GM21381 (cell line): ENCODE results near the gene EFCAB11.
"Not testable (repeated sequence)": the region's sequence is repeated elsewhere in the genome, so short reads cannot be mapped to it uniquely, and the experiment has no call there.

Experiments
- ATAC-seq: cut with Tn5 transposase; IDR thresholded peaks from one replicate; pipeline ENCODE4 v1.9.1; 2021; ENCODE audit warnings: mild to moderate bottlenecking, moderate library complexity; ENCODE audit not compliant: unreplicated experiment

EFCAB11 gene

DNA sequence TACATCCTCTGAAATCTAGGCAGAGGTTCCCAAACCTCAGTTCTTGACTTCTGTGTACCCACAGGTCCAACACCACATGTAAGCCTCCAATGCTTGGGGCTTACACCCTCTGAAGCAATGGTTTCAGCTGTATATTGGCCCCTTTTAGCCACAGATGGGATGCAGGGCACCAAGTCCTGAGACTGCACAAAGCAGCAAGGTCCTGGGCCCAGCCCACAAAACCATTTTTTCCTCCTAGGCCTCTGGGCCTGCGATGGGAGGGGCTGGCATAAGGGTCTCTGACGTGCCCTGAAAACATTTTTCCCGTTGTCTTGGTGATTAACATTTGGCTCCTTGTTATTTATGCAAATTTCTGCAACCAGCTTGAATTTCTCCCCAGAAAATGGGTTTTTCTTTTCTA is 80.4 kb downstream of the EFCAB11 start:
- ATAC-seq: not testable (repeated sequence)

DNA sequence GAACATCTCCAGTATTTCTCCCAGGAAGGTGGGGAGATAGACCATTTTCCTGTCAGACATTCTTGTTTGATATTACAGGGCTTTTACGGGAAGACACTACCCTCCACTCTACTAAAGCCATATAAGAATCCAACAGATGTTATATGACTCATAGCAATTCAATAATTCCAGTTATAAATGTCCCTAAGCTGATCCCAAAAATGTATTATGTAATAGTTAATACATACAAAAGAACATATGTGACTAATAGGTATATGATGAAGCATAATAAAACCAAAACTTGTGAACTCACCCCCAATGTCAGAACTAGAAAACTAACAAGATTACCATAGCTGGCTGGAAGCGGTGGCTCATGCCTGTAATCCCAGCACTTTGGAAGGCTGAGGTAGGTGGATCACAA is 84.2 kb downstream of the EFCAB11 start:
- ATAC-seq: no peak

DNA sequence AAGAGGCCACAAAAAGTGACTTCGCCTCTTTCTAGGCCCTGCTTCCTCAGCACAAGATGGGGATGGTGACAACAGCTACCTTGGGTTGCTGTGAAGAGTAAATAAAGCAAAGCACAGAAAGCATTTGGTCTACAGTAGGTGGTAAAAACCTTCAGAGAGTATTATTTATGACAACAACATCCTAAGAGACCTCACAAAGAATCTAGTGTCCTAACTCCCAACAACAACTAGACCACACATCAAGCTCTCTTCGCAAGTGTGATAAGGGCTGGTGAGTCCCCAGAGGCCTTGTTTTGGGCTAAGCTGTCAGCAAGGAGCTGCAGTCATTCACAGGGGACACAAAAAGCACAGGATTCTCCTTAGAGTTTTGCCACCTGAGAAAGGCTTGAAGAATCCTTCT is 84.9 kb downstream of the EFCAB11 start:
- no peak for ATAC-seq

DNA sequence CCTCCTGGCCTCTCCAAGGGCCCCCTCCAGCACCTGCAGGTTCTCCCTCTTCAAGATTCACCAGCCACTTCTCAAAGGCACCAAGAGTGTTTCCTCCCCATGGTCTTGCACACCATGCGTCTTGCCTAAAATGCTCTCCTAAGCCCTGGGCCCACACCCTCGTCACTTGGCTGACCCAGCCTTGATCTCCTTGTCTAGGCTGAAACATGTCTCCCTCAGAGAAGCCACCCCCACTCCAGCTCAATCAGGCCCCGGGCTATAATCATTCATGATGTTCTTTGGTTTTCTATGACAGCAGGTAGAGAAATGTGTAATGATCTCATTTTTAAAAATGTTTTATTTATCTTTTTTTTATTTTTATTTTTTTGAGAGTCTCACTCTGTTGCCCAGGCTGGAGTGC is 88.1 kb downstream of the EFCAB11 start:
- ATAC-seq: no peak

DNA sequence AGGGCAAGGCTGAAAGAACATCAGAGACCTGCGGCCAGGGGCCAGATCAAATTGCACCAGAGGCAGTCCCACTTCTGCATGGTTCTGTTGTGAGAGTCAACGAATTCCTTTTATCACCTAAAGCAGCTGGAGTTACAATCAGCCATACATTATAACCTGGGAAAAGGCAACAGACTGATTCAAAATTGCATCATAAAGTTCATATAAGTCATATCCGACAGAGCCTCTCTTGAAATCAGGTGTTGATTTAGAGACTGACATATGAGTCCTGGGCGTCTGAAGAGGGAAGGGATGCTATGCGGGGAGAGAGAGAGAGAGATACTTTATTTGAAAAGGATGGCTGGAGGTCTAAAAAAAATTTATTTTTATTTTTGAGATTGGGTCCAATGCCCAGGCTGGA is 89.4 kb downstream of the EFCAB11 start:
- no peak for ATAC-seq

DNA sequence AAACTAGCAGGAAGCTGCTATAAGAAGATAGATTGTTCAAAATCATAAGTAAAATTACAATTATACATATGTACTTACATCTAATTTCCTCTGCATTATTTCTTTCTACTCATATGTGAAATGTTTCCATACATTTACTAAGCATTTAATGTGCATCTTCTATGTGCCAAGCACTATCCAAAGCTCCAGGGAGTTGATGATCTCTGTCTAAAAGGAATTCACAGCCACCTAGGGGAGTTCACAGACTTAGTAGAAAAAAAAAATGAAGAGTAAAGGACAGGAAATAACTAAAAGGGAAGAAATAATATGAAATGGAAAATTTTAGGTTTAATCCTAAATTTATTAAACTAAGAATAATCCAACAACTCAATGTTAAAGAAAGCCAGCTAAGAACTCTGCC is 91.7 kb downstream of the EFCAB11 start:
- no peak for ATAC-seq

DNA sequence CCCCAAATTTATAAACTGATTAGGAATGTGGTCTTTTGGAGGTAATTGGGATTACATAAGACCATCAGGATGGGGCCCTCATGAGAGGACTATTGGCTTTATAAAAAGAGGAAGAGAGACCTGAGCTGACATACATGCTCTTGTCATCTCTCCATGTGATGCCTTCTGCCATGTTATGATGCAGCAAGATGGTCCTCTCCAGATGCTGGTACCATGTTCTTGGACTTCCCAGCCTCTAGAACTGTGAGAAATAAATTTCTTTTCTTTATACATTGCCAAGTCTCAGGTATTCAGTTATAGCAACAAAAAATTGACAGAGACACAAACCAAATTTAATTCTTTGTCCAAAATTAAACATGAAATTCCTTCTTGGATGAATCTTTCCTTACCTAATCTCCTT is 92.9 kb downstream of the EFCAB11 start:
- no peak for ATAC-seq

DNA sequence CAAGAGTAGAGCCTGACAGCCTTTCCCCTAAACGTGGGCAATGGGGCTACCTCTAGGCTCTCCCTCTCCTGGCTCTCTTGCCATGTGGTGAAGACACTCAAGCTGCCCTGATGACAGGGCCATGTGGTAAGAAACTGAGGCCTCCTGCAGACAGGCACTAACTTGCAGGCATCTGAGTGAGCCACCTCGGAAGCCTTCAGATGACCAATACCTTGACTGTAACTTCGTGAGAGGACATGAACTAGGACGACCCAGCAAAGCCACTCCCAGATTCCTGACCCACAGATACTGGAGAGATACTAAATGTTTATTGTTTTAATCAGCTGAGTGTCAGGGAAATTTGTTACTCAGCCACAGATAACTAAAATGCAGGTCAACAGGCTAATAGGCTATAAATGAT is 96.4 kb downstream of the EFCAB11 start:
- ATAC-seq: no peak

DNA sequence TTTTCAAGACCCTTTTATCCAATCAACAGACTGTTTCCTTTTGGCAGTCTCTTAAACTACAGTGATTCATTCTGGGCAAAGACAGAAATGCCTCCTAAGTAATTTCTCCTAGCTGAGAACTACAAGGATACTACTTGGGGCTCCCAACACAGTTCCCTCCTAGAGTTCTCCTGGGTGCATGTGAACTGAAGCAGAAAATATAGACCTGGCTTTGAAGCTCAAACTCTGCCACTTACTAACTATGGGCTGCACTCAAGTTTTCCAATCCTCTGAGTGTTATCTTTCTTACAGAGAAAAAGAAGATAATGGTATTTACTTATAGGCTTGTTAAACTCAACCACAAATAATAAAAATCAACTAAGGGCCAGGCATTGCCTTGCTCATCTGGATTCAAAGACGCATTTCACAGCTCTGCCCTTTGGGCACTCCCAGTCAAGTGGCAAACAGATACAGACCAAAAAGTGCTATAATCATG is 97.6 kb downstream of the EFCAB11 start:
- ATAC-seq: no peak

DNA sequence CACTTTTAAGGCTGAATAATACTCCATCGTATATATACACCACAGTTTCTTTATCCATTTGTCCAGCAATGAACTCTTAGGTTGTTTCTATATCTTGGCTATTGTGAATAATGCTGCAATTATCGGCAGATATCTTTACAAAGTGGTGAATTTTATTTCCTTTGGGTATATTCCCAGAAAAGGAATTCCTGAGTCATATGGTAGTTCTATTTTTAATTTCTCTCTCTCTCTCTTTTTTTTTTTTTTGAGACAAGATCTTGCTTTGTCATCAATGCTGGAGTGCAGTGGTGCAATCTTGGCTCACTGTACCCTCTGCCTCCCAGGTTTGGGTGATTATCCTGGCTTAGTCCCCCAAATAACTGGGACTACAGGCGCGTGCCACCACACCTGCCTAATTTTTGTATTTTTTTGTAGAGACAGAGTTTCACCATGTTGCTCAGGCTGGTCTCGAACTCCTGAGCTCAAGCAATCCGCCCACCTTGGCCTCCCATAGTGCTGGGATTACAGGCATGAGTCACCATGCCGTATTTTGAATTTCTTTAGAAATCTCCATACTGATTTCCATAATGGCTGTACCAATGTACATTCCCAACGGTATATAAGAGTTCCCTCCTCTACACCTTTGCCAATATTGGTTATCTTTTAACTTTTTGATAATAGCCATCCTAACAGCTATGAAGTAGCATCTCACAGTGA is 98.4 kb downstream of the EFCAB11 start:
- no peak for ATAC-seq

DNA sequence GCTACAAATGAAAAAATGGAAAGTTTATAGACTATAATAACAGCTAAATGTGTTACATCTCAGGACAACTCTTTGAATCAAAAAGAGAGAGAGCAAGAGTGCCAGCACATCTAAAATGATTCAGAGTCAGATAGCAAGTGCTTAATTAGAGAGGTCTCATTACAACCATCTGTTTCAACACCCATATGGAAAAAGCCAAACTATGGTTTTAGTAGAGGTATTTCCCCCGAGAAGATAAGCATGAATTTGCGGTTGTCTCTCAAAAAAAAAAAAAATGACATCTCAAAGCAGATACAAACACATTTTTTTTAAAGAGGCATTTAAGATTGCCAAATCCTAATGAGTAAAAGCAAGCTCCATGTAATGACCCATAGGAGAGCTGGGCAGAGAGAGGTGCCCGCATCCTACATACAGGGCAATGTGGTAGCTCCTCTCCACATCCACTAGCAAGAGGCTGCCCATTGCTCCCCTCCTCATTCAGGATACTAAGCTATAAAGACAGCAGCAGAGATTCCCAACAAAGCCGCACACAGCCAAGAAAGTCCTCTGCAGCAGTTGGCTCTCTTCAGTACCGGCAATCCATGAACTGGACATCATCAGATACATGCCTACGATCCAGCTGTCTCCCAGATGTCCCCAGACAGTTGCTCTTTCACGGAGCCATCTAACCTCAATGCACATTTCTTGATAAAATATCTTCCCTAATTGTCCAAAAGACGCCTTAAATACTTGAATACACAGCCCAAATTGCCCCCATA is 100.4 kb downstream of the EFCAB11 start:
- ATAC-seq: no peak

DNA sequence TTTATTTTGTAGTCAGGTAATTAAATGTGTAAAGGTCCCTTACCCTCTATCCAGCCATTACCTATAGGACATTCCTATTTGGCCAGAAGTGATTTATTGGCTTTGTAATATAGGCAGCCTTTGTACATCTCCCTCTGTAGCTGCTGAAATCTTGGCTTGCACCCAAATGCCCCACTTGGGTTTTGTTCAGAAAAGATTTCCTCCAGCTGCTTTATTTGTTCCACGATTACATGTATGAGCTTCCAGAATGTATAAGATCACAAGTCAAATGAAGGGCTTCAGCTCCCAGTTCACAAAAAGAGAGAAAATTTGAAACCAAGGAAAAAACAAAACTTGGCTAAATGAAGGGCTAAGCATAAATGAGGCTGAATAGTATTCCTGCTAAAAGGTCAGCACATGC is 103.4 kb downstream of the EFCAB11 start:
- ATAC-seq: no peak

DNA sequence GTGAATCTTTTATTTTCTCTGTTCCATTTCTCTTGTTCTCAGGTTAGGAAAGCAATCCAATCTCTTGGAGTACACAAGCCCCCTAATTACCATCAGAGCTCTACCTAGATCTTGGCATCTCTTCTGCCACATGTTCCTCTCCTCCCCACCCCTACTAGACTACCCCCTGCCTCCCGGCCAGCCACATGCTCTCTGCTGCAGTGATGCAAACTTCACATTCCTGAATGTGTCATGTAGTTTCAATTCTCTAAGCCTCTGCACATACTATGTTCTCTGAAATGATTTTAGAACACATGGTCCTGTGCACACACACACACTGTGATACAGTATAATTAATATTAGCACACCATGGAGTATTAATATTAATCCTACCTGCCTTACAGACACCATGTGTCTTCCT is 104.6 kb downstream of the EFCAB11 start:
- ATAC-seq: no peak

DNA sequence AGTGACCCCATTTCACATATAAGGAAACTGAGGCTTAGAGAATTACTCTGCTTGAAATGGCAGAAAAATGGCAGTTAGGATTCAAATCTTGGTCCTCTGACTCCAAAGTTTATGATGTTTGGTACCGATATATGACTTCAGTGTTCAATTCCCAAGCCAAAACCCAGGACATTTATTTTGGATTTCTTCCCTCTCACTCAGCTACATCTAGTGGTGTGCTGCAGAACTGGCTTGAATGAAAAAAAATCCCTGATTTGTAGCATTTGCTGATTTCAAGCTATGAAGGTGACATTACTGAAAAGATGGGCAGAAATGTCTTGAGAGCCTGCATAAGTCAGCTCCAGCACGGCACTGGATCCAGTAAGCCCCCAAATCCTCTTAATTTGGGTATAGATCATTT is 106.4 kb downstream of the EFCAB11 start:
- ATAC-seq: no peak

DNA sequence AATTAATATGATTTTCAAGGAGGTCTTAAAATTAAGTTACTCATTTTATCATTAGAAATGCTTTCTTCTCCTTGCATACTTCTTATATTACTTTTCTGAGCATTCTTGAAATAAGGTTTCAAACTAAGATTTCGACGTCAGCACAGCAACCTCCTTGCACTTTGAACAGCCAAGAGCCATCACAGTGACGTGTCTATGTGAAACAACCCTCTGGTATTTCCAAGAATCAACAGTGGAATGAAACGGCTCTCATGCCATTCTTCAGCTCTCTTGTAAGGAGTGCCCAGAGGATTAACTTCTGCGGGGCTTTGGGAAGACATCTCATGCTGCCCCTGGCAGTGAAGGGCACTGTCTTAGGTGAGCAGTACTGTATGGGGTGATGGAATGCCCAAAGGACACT is 109.2 kb downstream of the EFCAB11 start:
- no peak for ATAC-seq

DNA sequence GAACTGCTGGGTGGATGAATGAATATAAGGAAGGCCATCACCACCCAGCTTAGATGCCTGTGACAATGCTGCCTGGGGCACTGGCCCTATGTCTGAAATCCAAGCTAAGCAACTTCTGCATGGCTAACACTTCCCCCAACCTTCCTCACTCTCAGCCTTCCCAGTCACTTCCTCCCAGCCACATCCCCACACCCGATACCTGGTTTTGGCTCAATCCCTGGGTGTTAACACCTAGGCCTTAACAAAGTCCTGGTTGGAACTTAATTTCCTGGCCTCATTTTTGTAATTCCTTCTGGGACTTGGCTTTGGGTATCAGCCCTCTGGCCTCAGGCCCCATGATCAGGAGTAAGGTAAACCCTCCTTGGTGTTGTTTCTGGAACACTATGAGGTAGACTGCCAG is 110.0 kb downstream of the EFCAB11 start:
- ATAC-seq: no peak

DNA sequence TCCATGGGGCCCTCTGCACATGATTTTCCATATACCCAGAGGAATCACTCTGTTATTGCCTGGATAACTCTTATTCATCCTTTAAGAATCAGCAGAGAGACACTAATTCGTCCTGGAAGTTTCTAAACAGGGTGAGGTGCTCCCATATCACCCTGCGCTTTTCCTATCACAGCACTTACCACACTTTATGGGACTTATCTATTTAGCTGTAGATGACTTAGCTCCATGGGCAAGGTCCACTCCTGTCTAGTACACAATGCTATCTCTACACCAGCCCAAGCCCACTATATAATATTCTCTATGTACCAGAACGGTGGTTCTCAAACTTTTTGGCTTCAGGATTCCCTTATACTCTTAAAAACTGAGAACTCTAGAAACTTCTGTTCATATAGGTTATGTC is 111.7 kb downstream of the EFCAB11 start:
- ATAC-seq: no peak

DNA sequence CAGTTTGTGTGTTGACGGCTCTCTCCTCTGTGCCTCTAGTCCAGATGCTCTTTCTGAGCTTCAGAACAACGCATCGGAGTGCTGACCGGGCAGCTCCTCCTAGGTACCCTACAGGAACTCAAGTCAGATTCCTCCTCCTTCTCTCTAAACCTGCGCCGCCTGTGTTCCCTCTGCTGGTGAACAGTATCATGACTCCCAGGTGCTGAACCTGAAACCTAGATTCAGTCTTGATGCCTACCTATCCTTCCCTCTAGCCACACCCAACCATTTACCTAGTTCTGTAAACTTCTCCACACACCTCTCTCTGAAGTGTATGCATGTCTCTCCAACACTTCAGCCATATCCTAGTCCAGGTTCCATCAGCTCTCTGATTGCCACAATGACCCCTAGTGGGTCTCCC is 112.7 kb downstream of the EFCAB11 start:
- no peak for ATAC-seq

DNA sequence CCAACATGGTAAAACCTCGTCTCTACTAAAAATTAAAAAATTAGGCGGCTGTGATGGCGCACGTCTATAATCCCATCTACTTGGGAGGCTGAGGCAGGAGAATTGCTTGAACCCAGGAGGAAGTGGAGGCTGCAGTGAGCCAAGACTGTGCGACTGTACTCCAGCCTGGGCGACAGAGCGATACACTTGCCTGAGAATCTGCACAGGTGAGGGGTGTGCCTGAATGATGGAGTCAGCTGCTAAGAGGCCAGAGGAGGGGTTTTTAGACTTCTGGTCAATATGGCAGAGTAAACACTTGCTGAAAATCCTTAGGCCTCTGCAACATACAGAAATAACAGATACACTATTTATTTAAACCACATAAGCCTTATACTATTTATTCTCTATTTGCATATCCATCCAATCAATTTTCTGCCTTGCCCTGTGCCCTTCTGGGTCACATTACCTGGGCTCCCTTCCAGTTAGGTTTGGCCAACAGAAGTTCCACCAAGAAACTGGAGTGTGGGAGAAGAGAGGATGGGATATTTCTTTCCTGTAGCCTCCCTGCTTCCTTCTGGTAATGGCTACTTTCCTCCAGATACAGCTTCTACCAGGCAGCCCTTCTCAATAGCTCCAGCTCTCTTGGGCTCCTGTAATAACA is 117.6 kb downstream of the EFCAB11 start:
- no peak for ATAC-seq

DNA sequence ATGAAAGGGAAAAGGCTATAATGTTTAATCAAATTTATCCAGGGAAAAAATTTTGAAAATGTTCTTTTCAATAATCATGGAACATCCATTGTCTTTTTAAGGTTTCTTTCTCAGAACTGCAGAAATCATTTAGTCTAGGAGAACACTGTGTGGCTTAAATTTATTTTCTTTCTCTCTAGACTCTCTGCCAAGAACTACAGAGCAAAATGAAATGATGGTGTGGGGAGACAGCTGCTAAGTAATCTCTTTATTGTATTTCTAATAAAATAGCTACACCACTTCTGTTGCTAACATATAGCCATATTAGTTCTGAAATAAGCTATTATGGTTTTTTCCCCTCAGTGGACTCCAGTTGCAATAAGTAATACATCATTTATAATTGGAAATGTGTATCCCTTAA is 120.9 kb downstream of the EFCAB11 start:
- no peak for ATAC-seq

DNA sequence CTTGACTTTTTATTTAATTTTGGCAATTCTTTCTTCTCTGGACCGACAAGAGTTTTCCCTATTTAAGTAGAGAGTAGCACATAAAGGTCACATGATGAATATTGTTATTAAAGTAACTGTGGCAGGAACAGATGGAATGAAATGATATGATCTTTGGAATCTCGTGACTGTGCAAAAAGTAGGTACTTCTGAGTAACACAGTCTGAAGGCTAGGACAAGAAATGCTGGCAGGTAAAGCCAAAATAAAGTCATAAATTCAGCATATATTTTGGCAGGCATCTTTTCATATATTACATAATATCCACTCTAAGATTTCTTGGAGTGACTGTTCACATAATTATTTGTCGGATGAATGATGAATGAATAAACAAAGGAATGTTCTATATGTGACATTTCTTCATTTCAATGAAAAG is 121.4 kb downstream of the EFCAB11 start:
- ATAC-seq: no peak
